ENCODE results near the gene B4GALT5.
A peak's percentile ranks its signal among the peaks of the same experiment; 100 is the strongest.

B4GALT5 gene

GRCh38 chr20:49649672-49650071 is 64.0 kb downstream of the B4GALT5 start:
- no peak for DNase-seq (ENCODE audit: low read depth, low spot score)
- no peak for TF ChIP-seq CTCF (IDR thresholded peaks at IDR 0.05; ENCODE audit: low read depth, low read length)
- no peak overlapping the region for H3K4me3 ChIP-seq (ENCODE audit: low read depth, low read length)
- in situ Hi-C loops (cut with HindIII; ENCODE audit: low sequenced_read_pairs) = no loop called here

- H3K4me3 ChIP-seq (ENCODE audit: low read depth, low read length) = no peak overlapping the region
- in situ Hi-C loops (cut with HindIII; ENCODE audit: low sequenced_read_pairs) = no loop called here
- DNase-seq (ENCODE audit: low read depth, low spot score) = peak; percentile 26
- no peak for TF ChIP-seq CTCF (IDR thresholded peaks at IDR 0.05; ENCODE audit: low read depth, low read length)
Measured at GRCh38 chr20:49647550-49647949, 66.1 kb downstream of the B4GALT5 start.

GRCh38 chr20:49646528-49646927 is 67.2 kb downstream of the B4GALT5 start:
- H3K4me3 ChIP-seq (ENCODE audit: low read depth, low read length) = no peak overlapping the region
- in situ Hi-C loops (cut with HindIII; ENCODE audit: low sequenced_read_pairs) = no loop called here
- TF ChIP-seq CTCF (IDR thresholded peaks at IDR 0.05; ENCODE audit: low read depth, low read length) = no peak
- no peak for DNase-seq (ENCODE audit: low read depth, low spot score)

GRCh38 chr20:49646126-49646525 is 67.6 kb downstream of the B4GALT5 start:
- in situ Hi-C loops (cut with HindIII; ENCODE audit: low sequenced_read_pairs) = no loop called here
- no peak overlapping the region for H3K4me3 ChIP-seq (ENCODE audit: low read depth, low read length)
- peak; percentile 65 for DNase-seq (ENCODE audit: low read depth, low spot score)
- TF ChIP-seq CTCF (IDR thresholded peaks at IDR 0.05; ENCODE audit: low read depth, low read length) = no peak

GRCh38 chr20:49644980-49645565 is 68.6 kb downstream of the B4GALT5 start:
- H3K4me3 ChIP-seq (ENCODE audit: low read depth, low read length) = no peak overlapping the region
- no peak for DNase-seq (ENCODE audit: low read depth, low spot score)
- in situ Hi-C loops (cut with HindIII; ENCODE audit: low sequenced_read_pairs) = no loop called here
- no peak for TF ChIP-seq CTCF (IDR thresholded peaks at IDR 0.05; ENCODE audit: low read depth, low read length)

- no peak for TF ChIP-seq CTCF (IDR thresholded peaks at IDR 0.05; ENCODE audit: low read depth, low read length)
- no peak for DNase-seq (ENCODE audit: low read depth, low spot score)
- in situ Hi-C loops (cut with HindIII; ENCODE audit: low sequenced_read_pairs) = no loop called here
- no peak overlapping the region for H3K4me3 ChIP-seq (ENCODE audit: low read depth, low read length)
Measured at GRCh38 chr20:49642816-49643215, 70.9 kb downstream of the B4GALT5 start.
